KOPT-K1 (cell line): Measurements from ENCODE around the gene CCDC159.
"Not testable (repeated sequence)": the region's sequence is repeated elsewhere in the genome, so short reads cannot be mapped to it uniquely, and the experiment has no call there.

Experiments
- H3K27ac ChIP-seq: fragments of 200-600 bp; sonication (generic); 2 replicates; pipeline ENCODE4 v1.5.1; 2016; ENCODE audit warnings: antibody characterized with exemption, mild to moderate bottlenecking, low read depth, low read length; ENCODE audit not compliant: poor library complexity, severe bottlenecking
- H3K36me3 ChIP-seq: fragments of 200-600 bp; sonication (generic); 2 replicates; pipeline ENCODE4 v1.5.1; 2017; ENCODE audit warnings: antibody characterized with exemption, mild to moderate bottlenecking, low read length, moderate library complexity; ENCODE audit not compliant: insufficient read depth
- H3K9me3 ChIP-seq: fragments of 200-600 bp; sonication (generic); 2 replicates; pipeline ENCODE4 v1.5.1; 2017; ENCODE audit warnings: antibody characterized with exemption, low read length, mild to moderate bottlenecking; ENCODE audit not compliant: insufficient read depth, poor library complexity, severe bottlenecking

Gene CCDC159

GRCh38 chr19:11346104-11346940, at the start of gene CCDC159, which contains the start of gene TMEM205:
CCDC159 (plus strand) TSS chr19:11346519; CDS start chr19:11346607, 88 bp downstream.
TMEM205 (minus strand) TSS chr19:11346268; CDS start chr19:11345619, 649 bp downstream.
- Histone ChIP-seq H3K27ac (peak within 1 kb of the TSS; percentile 50), H3K36me3 (no peaks in the 10 kb centered on the region), H3K9me3 (peaks cover 8% of the 10 kb centered on the region)

GRCh38 chr19:11299946-11300810, 46.1 kb upstream of the CCDC159 start:
- Histone ChIP-seq H3K27ac (no peak overlapping the region), H3K9me3 (no peaks in the 10 kb centered on the region), H3K36me3 (no peaks in the 10 kb centered on the region)

- no peaks in the 10 kb centered on the region for H3K36me3 ChIP-seq
- no peaks in the 10 kb centered on the region for H3K9me3 ChIP-seq
- H3K27ac ChIP-seq = no peak overlapping the region
These were observed 45.6 kb upstream of the CCDC159 start for GRCh38 chr19:11300811-11301120.

- Histone ChIP-seq H3K36me3 (no peaks in the 10 kb centered on the region), H3K9me3 (no peaks in the 10 kb centered on the region), H3K27ac (no peak overlapping the region)
These were observed 41.4 kb upstream of the CCDC159 start for GRCh38 chr19:11304936-11305335.

GRCh38 chr19:11306337-11306736, 40.0 kb upstream of the CCDC159 start:
- no peaks in the 10 kb centered on the region for H3K9me3 ChIP-seq

GRCh38 chr19:11320278-11320995, 25.9 kb upstream of the CCDC159 start:
- not testable (repeated sequence) for H3K9me3 ChIP-seq, H3K27ac ChIP-seq, H3K36me3 ChIP-seq

More at GRCh38 chr19:11306337-11306736, 40.0 kb upstream of the CCDC159 start:
- Histone ChIP-seq H3K36me3 (no peaks in the 10 kb centered on the region), H3K27ac (no peak overlapping the region)

- Histone ChIP-seq H3K36me3 (no peaks in the 10 kb centered on the region), H3K27ac (no peak overlapping the region)
These were observed 24.9 kb upstream of the CCDC159 start for GRCh38 chr19:11321191-11322126.

GRCh38 chr19:11322269-11323024, 23.9 kb upstream of the CCDC159 start:
- H3K27ac ChIP-seq = peak overlapping the region; percentile 5
- no peaks in the 10 kb centered on the region for H3K9me3 ChIP-seq
- H3K36me3 ChIP-seq = no peaks in the 10 kb centered on the region

More at GRCh38 chr19:11321191-11322126, 24.9 kb upstream of the CCDC159 start:
- H3K9me3 ChIP-seq = no peaks in the 10 kb centered on the region

GRCh38 chr19:11323601-11324078, 22.7 kb upstream of the CCDC159 start:
- Histone ChIP-seq H3K36me3 (no peaks in the 10 kb centered on the region), H3K9me3 (no peaks in the 10 kb centered on the region), H3K27ac (peak overlapping the region; percentile 97)

GRCh38 chr19:11324079-11324661, 22.1 kb upstream of the CCDC159 start:
- Histone ChIP-seq H3K27ac (peak overlapping the region; percentile 97), H3K36me3 (no peaks in the 10 kb centered on the region)

GRCh38 chr19:11324748-11325389, 21.4 kb upstream of the CCDC159 start:
- H3K36me3 ChIP-seq = no peaks in the 10 kb centered on the region
- H3K9me3 ChIP-seq = no peaks in the 10 kb centered on the region
- H3K27ac ChIP-seq = peak overlapping the region; percentile 97

More at GRCh38 chr19:11324079-11324661, 22.1 kb upstream of the CCDC159 start:
- H3K9me3 ChIP-seq = no peaks in the 10 kb centered on the region

GRCh38 chr19:11325544-11325943, 20.8 kb upstream of the CCDC159 start:
- Histone ChIP-seq H3K36me3 (no peaks in the 10 kb centered on the region), H3K9me3 (no peaks in the 10 kb centered on the region), H3K27ac (peak overlapping the region; percentile 97)

- H3K9me3 ChIP-seq = no peaks in the 10 kb centered on the region
- H3K27ac ChIP-seq = no peak overlapping the region
- no peaks in the 10 kb centered on the region for H3K36me3 ChIP-seq
These were observed 16.2 kb upstream of the CCDC159 start for GRCh38 chr19:11330127-11330526.
